Right lobe of liver (tissue), 6 donors: Measurements from ENCODE around the gene PTPN4. TPM values are rescaled to one million over a fixed set of nuclear protein-coding genes. Genes with fewer than 3 reads are reported as not detected.
A peak's percentile ranks its signal among the peaks of the same experiment; 100 is the strongest.

ENCODE experiments used
- ATAC-seq, 4 donors: fragments of 200-7000 bp; cut with Tn5 transposase; one replicate each; pipeline ENCODE4 v1.9.1; 2020; ENCODE audit warnings: mild to moderate bottlenecking in 4 of 4, moderate library complexity in 4 of 4
- DNase-seq, 3 donors: peaks; one replicate each; pipeline ENCODE4 v3.0.0-alpha.2; 2020
- H3K27ac ChIP-seq, 3 donors: fragments of 200-600 bp; one replicate each; pipeline ENCODE4 v1.8.0; 2022
- H3K27me3 ChIP-seq, 2 donors: fragments of 200-600 bp; one replicate each; pipeline ENCODE4 v1.8.0; 2022
- H3K36me3 ChIP-seq, 4 donors: fragments of 200-600 bp; sonication (generic) in 1 of 4; one replicate each; pipeline versions ENCODE4 v1.5.1 to v1.8.0; 2017 to 2022; ENCODE audit warnings: control low read depth in 1 of 4
- H3K4me1 ChIP-seq, 4 donors: fragments of 200-600 bp; sonication (generic) in 1 of 4; one replicate each; pipeline versions ENCODE4 v1.5.1 to v1.8.0; 2017 to 2022; ENCODE audit warnings: control low read depth in 1 of 4
- H3K4me3 ChIP-seq, 3 donors: fragments of 200-600 bp; one replicate each; pipeline ENCODE4 v1.8.0; 2022
- H3K9me3 ChIP-seq, 4 donors: fragments of 200-600 bp; sonication (generic) in 1 of 4; one replicate each; pipeline versions ENCODE4 v1.5.1 to v1.8.0; 2017 to 2022; ENCODE audit warnings: control low read depth in 1 of 4
- POLR2A ChIP-seq: fragments of 450-650 bp; IDR thresholded peaks from one replicate; pipeline ENCODE4 v1.6.1; 2017; ENCODE audit warnings: antibody characterized with exemption, mild to moderate bottlenecking
- WGBS: methylation state at CpG from one replicate; pipeline ENCODE4 v1.1.6; 2018; ENCODE audit warnings: low coverage, low lambda C conversion rate; ENCODE audit not compliant: insufficient coverage; ENCODE audit errors: missing lambda C conversion rate; 5-methylcytosine and 5-hydroxymethylcytosine counted together
- intact Hi-C, 2 donors: fragments of 100-400 bp; cut with DNase I; formaldehyde crosslinking; loops; one replicate each; pipeline versions ENCODE4 v1.11.2 to v1.14.1; 2022
- total RNA-seq, 6 experiments: library from RNA; depleted of rRNA in 2 of 6; stranded (reverse); fragments of >200 nt in 2 of 6; fragmentation: NEBNext Ultra II Directional in 3 of 6; extraction: Animal tissue kit (Norgen Biotek cat#: 25700) in 3 of 6; gene quantifications; one replicate each; pipeline versions ENCODE4 v1.1.0 to v1.2.4, GENCODE V29; 2016 to 2023
- TF ChIP-seq, protein P1 (sequence below), 4 donors: fragments of 200-600 bp in 3 of 4; fragments of 450-650 bp in 1 of 4; IDR thresholded peaks; one replicate each; pipeline versions ENCODE4 v1.5.1 to v1.8.0; 2016 to 2022; ENCODE audit warnings: antibody characterized with exemption in 4 of 4, mild to moderate bottlenecking in 2 of 4
- donor health status: DM: no; HTN: yes; CAD: no.
- donor health status: DM: no; HTN: no; CAD: no.
- donor health status: DM: no; HTN: no; CAD: no.
- donor health status: DM: no; HTN: yes; CAD: no.
- donor health status: DM: no; HTN: yes; CAD: no.

Gene PTPN4
- total RNA-seq, 6 experiments from 2014 or later = 8.5 to 19.9 (median 14.8) TPM

DNA sequence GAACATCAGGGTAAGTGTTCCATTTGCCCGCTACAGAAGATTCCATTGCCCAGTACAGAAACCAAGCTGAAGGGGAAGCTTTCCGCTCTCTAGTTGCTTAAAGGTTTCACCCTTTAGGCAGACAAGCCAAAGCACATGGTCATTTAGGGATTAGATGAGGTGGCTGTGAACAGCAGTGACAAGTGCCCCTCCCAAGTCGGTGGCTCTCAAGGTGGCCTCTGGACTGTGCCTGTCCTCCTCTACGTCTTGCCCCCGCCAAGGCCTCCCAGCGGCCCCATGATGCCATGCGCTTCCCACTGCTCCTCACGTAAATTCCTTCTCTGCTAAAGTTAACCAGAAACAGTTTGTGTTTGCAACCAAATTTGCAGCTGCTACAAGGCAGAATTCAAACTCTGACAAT lies 24.2 kb upstream of the PTPN4 start:
- Histone ChIP-seq H3K27ac (no peak overlapping the region), H3K4me3 (no peak overlapping the region), H3K9me3 (no peaks in the 10 kb centered on the region), H3K36me3 (no peaks in the 10 kb centered on the region), H3K4me1 (no peaks in the 10 kb centered on the region), H3K27me3 (no peaks in the 10 kb centered on the region)
- TF ChIP-seq POLR2A = no peak
- TF ChIP-seq, protein P1, sequence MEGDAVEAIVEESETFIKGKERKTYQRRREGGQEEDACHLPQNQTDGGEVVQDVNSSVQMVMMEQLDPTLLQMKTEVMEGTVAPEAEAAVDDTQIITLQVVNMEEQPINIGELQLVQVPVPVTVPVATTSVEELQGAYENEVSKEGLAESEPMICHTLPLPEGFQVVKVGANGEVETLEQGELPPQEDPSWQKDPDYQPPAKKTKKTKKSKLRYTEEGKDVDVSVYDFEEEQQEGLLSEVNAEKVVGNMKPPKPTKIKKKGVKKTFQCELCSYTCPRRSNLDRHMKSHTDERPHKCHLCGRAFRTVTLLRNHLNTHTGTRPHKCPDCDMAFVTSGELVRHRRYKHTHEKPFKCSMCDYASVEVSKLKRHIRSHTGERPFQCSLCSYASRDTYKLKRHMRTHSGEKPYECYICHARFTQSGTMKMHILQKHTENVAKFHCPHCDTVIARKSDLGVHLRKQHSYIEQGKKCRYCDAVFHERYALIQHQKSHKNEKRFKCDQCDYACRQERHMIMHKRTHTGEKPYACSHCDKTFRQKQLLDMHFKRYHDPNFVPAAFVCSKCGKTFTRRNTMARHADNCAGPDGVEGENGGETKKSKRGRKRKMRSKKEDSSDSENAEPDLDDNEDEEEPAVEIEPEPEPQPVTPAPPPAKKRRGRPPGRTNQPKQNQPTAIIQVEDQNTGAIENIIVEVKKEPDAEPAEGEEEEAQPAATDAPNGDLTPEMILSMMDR (IDR thresholded peaks at IDR 0.05) = no peak
- no peak for ATAC-seq
- DNase-seq = peak in 1 of 3 donors; percentile 21
- WGBS = 94% methylated on average over 3 of the region's 8 CpGs
- intact Hi-C loops = no loop called here

DNA sequence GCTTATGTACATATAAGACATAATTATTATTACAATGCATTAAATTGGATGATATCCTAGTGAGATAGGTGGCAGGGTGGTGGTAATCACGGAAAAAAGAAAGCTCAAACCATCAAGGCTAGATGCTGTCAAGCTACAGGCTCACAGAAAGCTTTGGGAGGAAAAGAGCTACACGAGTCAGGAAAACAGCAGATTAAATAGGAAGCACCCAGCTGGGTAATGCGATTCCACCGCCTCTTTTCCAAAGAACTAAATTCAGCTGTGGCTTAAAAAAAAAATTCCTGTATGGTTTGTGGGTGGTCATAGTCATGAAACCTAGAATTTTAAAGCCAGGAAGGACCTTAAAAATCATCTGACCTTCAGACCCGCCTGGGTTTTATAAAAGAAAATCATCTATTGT lies 23.7 kb upstream of the PTPN4 start:
- TF ChIP-seq, protein P1 (IDR thresholded peaks at IDR 0.05) = no peak
- no peak for TF ChIP-seq POLR2A
- H3K27me3 ChIP-seq = no peaks in the 10 kb centered on the region
- H3K27ac ChIP-seq = no peak overlapping the region
- no peaks in the 10 kb centered on the region for H3K9me3 ChIP-seq
- no peaks in the 10 kb centered on the region for H3K4me1 ChIP-seq
- intact Hi-C loops = no loop called here
- no peak overlapping the region for H3K4me3 ChIP-seq
- DNase-seq (no peak), ATAC-seq (no peak)
- H3K36me3 ChIP-seq = no peaks in the 10 kb centered on the region
- 77% methylated on average over 5 of the region's 5 CpGs for whole genome bisulfite sequencing

DNA sequence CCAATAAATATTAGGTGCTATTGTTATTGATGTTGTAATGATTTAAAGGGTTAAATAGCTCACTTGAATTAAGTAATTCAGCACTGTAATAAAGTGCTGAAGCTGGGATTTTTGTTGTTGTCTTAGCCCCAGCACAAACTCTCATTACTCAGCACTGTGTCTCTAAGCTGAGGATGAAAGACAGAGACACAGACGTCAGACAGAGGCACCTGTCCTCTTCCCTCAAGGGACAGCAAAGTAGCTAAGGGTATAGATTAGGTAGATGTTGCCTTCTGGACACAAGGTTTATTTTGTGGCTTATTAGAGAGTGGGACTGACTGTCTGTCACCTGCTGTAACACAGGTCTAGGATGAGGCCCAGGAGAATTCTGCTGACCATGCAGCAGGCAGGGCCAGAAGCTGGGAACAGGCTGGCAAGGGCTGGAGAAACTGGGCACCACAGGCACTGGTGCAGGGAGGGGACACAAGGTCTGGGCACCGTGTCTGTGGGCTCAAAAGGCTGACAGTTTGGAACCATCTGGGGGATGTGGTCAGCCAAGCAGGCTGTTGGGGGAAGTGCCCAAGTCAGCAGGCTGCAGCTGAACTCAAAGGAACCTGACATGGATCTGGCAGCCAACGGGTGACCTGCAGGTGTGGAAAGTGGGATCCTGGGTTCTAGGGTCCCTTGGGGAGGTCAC lies 20.0 kb upstream of the PTPN4 start:
- intact Hi-C loops = no loop called here
- TF ChIP-seq, protein P1 (IDR thresholded peaks at IDR 0.05) = no peak
- TF ChIP-seq POLR2A = no peak
- WGBS = 29% methylated on average over 1 of the region's 3 CpGs
- no peaks in the 10 kb centered on the region for H3K27me3 ChIP-seq
- no peaks in the 10 kb centered on the region for H3K36me3 ChIP-seq
- no peaks in the 10 kb centered on the region for H3K9me3 ChIP-seq
- peaks cover 0 to 14% (median 4%) of the 10 kb centered on the region in 4 donors for H3K4me1 ChIP-seq
- DNase-seq (peak in 2 of 3 donors; percentile 72 to 79), ATAC-seq (peak in 3 of 4 donors; percentile 47 to 87 (median 57))
- no peak overlapping the region for H3K27ac ChIP-seq
- no peak overlapping the region for H3K4me3 ChIP-seq

DNA sequence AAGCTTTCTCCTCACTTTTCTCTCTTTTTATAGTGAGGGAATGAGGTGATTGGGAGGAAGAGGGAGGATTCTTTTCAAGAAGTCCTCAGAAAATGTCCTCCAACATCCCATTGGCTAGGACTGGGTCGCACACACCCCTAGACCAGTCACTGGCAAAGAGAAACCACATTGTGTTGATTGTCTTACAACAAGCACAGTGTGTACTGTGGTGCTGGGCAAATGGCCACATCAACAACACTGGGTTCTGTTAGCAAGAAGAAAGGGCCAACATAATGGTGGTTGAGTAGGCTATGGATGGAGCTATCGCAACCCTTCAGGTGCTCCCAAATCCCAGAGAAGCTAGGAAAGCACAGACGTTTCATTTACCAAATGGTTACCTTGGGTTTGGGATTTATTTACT lies 18.7 kb upstream of the PTPN4 start:
- Histone ChIP-seq H3K4me1 (peaks cover 0 to 15% (median 4%) of the 10 kb centered on the region in 4 donors), H3K9me3 (no peaks in the 10 kb centered on the region), H3K27me3 (no peaks in the 10 kb centered on the region), H3K36me3 (no peaks in the 10 kb centered on the region), H3K4me3 (no peak overlapping the region), H3K27ac (no peak overlapping the region)
- 90% methylated on average over 3 of the region's 3 CpGs for WGBS
- TF ChIP-seq, protein P1 (IDR thresholded peaks at IDR 0.05) = no peak
- TF ChIP-seq POLR2A = no peak
- ATAC-seq (no peak), DNase-seq (no peak)
- intact Hi-C loops = no loop called here
